SK-N-SH (cell line): ENCODE measurements around the gene ADORA3. TPM values are rescaled to one million over a fixed set of nuclear protein-coding genes. Genes with fewer than 3 reads are reported as not detected.

Experiments used
- CTCF ChIA-PET: fragments of 300-600, 350-600 bp; formaldehyde crosslinking; extraction: SDS; loops from one replicate; lab custom pipeline; 2021; lab: Yijun Ruan, JAX
- POLR2A ChIA-PET: fragments of 350-600 bp; sonication (Branson Sonifier 250); formaldehyde crosslinking; extraction: SDS; loops from one replicate; lab custom pipeline; 2020; ENCODE audit warnings: antibody characterized with exemption, inconsistent platforms; lab: Yijun Ruan, JAX
- DNase-seq: peaks from one replicate; pipeline ENCODE4 v3.0.0; 2012
- H2AFZ ChIP-seq: fragments of 200-600 bp; sonication (generic); 2 replicates; pipeline ENCODE4 v1.8.1; 2016; ENCODE audit warnings: antibody characterized with exemption, mild to moderate bottlenecking, low read depth
- H3F3A ChIP-seq: fragments of 200-600 bp; sonication (generic); replicated peaks from 2 replicates; pipeline ENCODE3; 2016; ENCODE audit warnings: antibody characterized with exemption, mild to moderate bottlenecking; ENCODE audit not compliant: insufficient read depth
- H3K27ac ChIP-seq, 2 experiments: fragments of 200-500 bp in 1 of 2; fragments of 200-600 bp in 1 of 2; sonication (Bioruptor generic) in 1 of 2; sonication (generic), shearing (Covaris generic) in 1 of 2; 2 replicates each; pipeline versions ENCODE4 v1.5.1 to v1.6.1; 2014 to 2016; ENCODE audit warnings: low read depth in 2 of 2, inconsistent platforms in 1 of 2, low read length in 1 of 2, mild to moderate bottlenecking in 1 of 2, mixed read lengths in 1 of 2
- H3K27me3 ChIP-seq: fragments of 200-600 bp; sonication (generic), shearing (Covaris generic); 2 replicates; pipeline ENCODE4 v1.6.1; 2016; ENCODE audit warnings: mixed run types; ENCODE audit not compliant: insufficient read depth
- H3K36me3 ChIP-seq, 2 experiments: fragments of 200-500 bp in 1 of 2; fragments of 200-600 bp in 1 of 2; sonication (Bioruptor generic) in 1 of 2; sonication (generic) in 1 of 2; replicated peaks in 1 of 2; 2 replicates each; pipeline versions ENCODE3 to v1.5.1; 2014 to 2016; ENCODE audit warnings: low read length in 1 of 2, mild to moderate bottlenecking in 1 of 2; ENCODE audit not compliant: insufficient read depth in 2 of 2, control insufficient read depth in 1 of 2
- H3K4me1 ChIP-seq, 2 experiments: fragments of 200-500 bp in 1 of 2; fragments of 200-600 bp in 1 of 2; sonication (Bioruptor generic) in 1 of 2; sonication (generic), shearing (Covaris generic) in 1 of 2; 2 replicates each; pipeline versions ENCODE4 v1.5.1 to v1.6.1; 2014 to 2016; ENCODE audit warnings: low read depth in 1 of 2, low read length in 1 of 2, mixed run types in 1 of 2; ENCODE audit not compliant: insufficient read depth in 2 of 2, control insufficient read depth in 1 of 2
- H3K4me2 ChIP-seq: fragments of 200-600 bp; sonication (generic), shearing (Covaris generic); 2 replicates; pipeline ENCODE4 v1.6.1; 2017; ENCODE audit warnings: mixed run types
- H3K4me3 ChIP-seq, 2 experiments: fragments of 200-500 bp in 1 of 2; fragments of 200-600 bp in 1 of 2; sonication (Bioruptor generic) in 1 of 2; sonication (generic), shearing (Covaris generic) in 1 of 2; 2 replicates each; pipeline versions ENCODE4 v1.5.1 to v1.8.1; 2014 to 2016; ENCODE audit warnings: low read depth in 2 of 2, inconsistent platforms in 1 of 2, low read length in 1 of 2, mild to moderate bottlenecking in 1 of 2, mixed read lengths in 1 of 2, moderate library complexity in 1 of 2
- H3K79me2 ChIP-seq: fragments of 200-600 bp; sonication (generic); 2 replicates; pipeline ENCODE4 v1.8.1; 2017; ENCODE audit warnings: mild to moderate bottlenecking; ENCODE audit not compliant: insufficient read depth
- H3K9ac ChIP-seq: fragments of 200-600 bp; sonication (generic); 2 replicates; pipeline ENCODE4 v1.6.1; 2017; ENCODE audit warnings: mixed run types
- H3K9me2 ChIP-seq: fragments of 200-600 bp; sonication (generic); 2 replicates; pipeline ENCODE4 v1.6.1; 2017; ENCODE audit warnings: mixed run types
- H3K9me3 ChIP-seq: fragments of 200-600 bp; sonication (generic); 2 replicates; pipeline ENCODE4 v1.6.1; 2017; ENCODE audit warnings: mixed run types, mild to moderate bottlenecking, moderate library complexity
- H4K20me1 ChIP-seq: fragments of 200-600 bp; sonication (generic); 2 replicates; pipeline ENCODE4 v1.6.1; 2017; ENCODE audit warnings: mild to moderate bottlenecking, mixed run types; ENCODE audit not compliant: insufficient read depth
- CHD2 ChIP-seq: fragments of 150-350 bp; IDR thresholded peaks from 2 replicates; pipeline ENCODE4 v1.6.1; 2018; ENCODE audit warnings: low read length; ENCODE audit not compliant: partially characterized antibody
- ELF1 ChIP-seq: IDR thresholded peaks from 2 replicates; pipeline ENCODE4 v1.4.0; 2012
- EP300 ChIP-seq, 2 experiments: IDR thresholded peaks; 2 replicates each; pipeline versions ENCODE4 v1.4.0 to v1.6.1; 2012; ENCODE audit warnings: borderline replicate concordance in 1 of 2, low read depth in 1 of 2, low read length in 1 of 2
- FOXJ3 ChIP-seq: sonication (generic); formaldehyde crosslinking; IDR thresholded peaks from 2 replicates; pipeline ENCODE4 v1.5.1; 2020; ENCODE audit warnings: mild to moderate bottlenecking, missing genetic modification reagents
- FOXM1 ChIP-seq: IDR thresholded peaks from 2 replicates; pipeline ENCODE4 v1.4.0; 2012; ENCODE audit warnings: low read depth, mild to moderate bottlenecking
- MXI1 ChIP-seq: IDR thresholded peaks from 2 replicates; pipeline ENCODE4 v1.6.1; 2012; ENCODE audit warnings: mild to moderate bottlenecking, low read depth, low read length, improper control_type of control experiment
- NRF1 ChIP-seq: IDR thresholded peaks from 2 replicates; pipeline ENCODE4 v1.6.1; 2012; ENCODE audit warnings: low read depth, mild to moderate bottlenecking, low read length
- PBX3 ChIP-seq: IDR thresholded peaks from 2 replicates; pipeline ENCODE4; 2012
- RAD21 ChIP-seq: IDR thresholded peaks from 2 replicates; pipeline ENCODE4 v1.6.1; 2012; ENCODE audit warnings: mild to moderate bottlenecking, low read length
- RCOR1 ChIP-seq: fragments of 150-350 bp; IDR thresholded peaks from 2 replicates; pipeline ENCODE4 v1.6.1; 2017; ENCODE audit warnings: antibody characterized with exemption, low read length
- RFX5 ChIP-seq: IDR thresholded peaks from 2 replicates; pipeline ENCODE4 v1.6.1; 2012; ENCODE audit warnings: mild to moderate bottlenecking, improper control_type of control experiment, low read length
- RXRA ChIP-seq: IDR thresholded peaks from 2 replicates; pipeline ENCODE4 v1.4.0; 2012; ENCODE audit warnings: low read depth, mild to moderate bottlenecking, borderline replicate concordance
- SIN3A ChIP-seq: IDR thresholded peaks from 2 replicates; pipeline ENCODE4 v1.6.1; 2012; ENCODE audit warnings: low read depth, mild to moderate bottlenecking, low read length, moderate library complexity, borderline replicate concordance
- TAF1 ChIP-seq: IDR thresholded peaks from 2 replicates; pipeline ENCODE4 v1.6.1; 2012; ENCODE audit warnings: low read depth, mild to moderate bottlenecking, low read length, moderate library complexity, borderline replicate concordance
- TEAD4 ChIP-seq: IDR thresholded peaks from 2 replicates; pipeline ENCODE4 v1.4.0; 2012; ENCODE audit warnings: mild to moderate bottlenecking, borderline replicate concordance; ENCODE audit not compliant: insufficient read depth
- USF1 ChIP-seq: IDR thresholded peaks from 2 replicates; pipeline ENCODE4 v1.4.0; 2012; ENCODE audit warnings: low read depth, borderline replicate concordance
- YY1 ChIP-seq: IDR thresholded peaks from 2 replicates; pipeline ENCODE4 v1.4.0; 2012; ENCODE audit warnings: low read depth, mild to moderate bottlenecking
- WGBS: methylation state at CpG from one replicate; pipeline ENCODE4 v1.1.6; 2017; ENCODE audit warnings: low lambda C conversion rate; 5-methylcytosine and 5-hydroxymethylcytosine counted together
- polyA plus RNA-seq, 3 experiments: library from polyadenylated mRNA; depleted of rRNA; stranded (reverse); fragments of >200 nt; gene quantifications; 2 replicates each; pipeline ENCODE4 v1.2.3, GENCODE V29; 2012
- TF ChIP-seq, protein P1 (sequence below): fragments of 150-350 bp; IDR thresholded peaks from 2 replicates; pipeline ENCODE4 v1.6.1; 2016; ENCODE audit warnings: mild to moderate bottlenecking, low read depth, low read length
- TF ChIP-seq, protein P2 (sequence below): IDR thresholded peaks from 2 replicates; pipeline ENCODE4 v1.6.1; 2012; ENCODE audit warnings: mild to moderate bottlenecking, low read depth, low read length, moderate library complexity

The ADORA3 gene
- polyA plus RNA-seq, 1 of the 3 experiments (the other 2 are of a cell fraction) = not detected

- no peak overlapping the region for H3K9ac ChIP-seq
- no peaks in the 10 kb centered on the region for H3K9me3 ChIP-seq
- H3K4me3 ChIP-seq = no peak overlapping the region
- H3K4me2 ChIP-seq = no peak overlapping the region
- no peaks in the 10 kb centered on the region for H3K9me2 ChIP-seq
- CTCF ChIA-PET = interaction anchor here (0.7 to 2.3 kb wide), 2 partner anchors 18 to 267 kb away, joined by 3 to 12 read pairs; no protein-coding TSS in a partner anchor
- WGBS = 74% methylated on average over 4 of the region's 4 CpGs
- no peak overlapping the region for H2AFZ ChIP-seq
- H3K79me2 ChIP-seq = no peaks in the 10 kb centered on the region
- POLR2A ChIA-PET = no interaction called here
- no peaks in the 10 kb centered on the region for H4K20me1 ChIP-seq
- no peaks in the 10 kb centered on the region for H3F3A ChIP-seq
- no peaks in the 10 kb centered on the region for H3K27me3 ChIP-seq
- DNase-seq = no peak
- peaks cover 0 to 3% of the 10 kb centered on the region in 2 experiments; a peak in 1 of 4 replicates for H3K4me1 ChIP-seq
- H3K36me3 ChIP-seq = no peaks in the 10 kb centered on the region
- no peak overlapping the region for H3K27ac ChIP-seq
- TF ChIP-seq RFX5 (no peak), CHD2 (no peak), SIN3A (no peak), TEAD4 (no peak), MXI1 (no peak)
Observed at GRCh38 chr1:111489604-111490003, 13.8 kb downstream of the ADORA3 start.

- H3K36me3 ChIP-seq = no peaks in the 10 kb centered on the region
- H3K79me2 ChIP-seq = no peaks in the 10 kb centered on the region
- WGBS = 74% methylated on average over 9 of the region's 9 CpGs
- no peak for DNase-seq
- no peaks in the 10 kb centered on the region for H3K9me3 ChIP-seq
- H3F3A ChIP-seq = no peaks in the 10 kb centered on the region
- ChIA-PET POLR2A (no interaction called here), CTCF (interaction anchor here (1.3 kb wide), 1 partner anchor 19 kb away, joined by 3 read pairs; no protein-coding TSS in a partner anchor)
- no peaks in the 10 kb centered on the region for H3K9me2 ChIP-seq
- H3K9ac ChIP-seq = no peak overlapping the region
- TF ChIP-seq EP300 (IDR thresholded peaks at IDR 0.05; ENCODE audit: borderline replicate concordance in 1 of 2, low read depth in 1 of 2, low read length in 1 of 2) (no peak), PBX3 (no peak), ELF1 (no peak), USF1 (no peak), FOXM1 (no peak), RXRA (no peak), RAD21 (no peak), TAF1 (no peak), FOXJ3 (CRISPR knock-in tag) (no peak), MXI1 (no peak), RCOR1 (no peak), CHD2 (no peak), SIN3A (no peak), NRF1 (no peak), YY1 (no peak)
- TF ChIP-seq, protein P1, sequence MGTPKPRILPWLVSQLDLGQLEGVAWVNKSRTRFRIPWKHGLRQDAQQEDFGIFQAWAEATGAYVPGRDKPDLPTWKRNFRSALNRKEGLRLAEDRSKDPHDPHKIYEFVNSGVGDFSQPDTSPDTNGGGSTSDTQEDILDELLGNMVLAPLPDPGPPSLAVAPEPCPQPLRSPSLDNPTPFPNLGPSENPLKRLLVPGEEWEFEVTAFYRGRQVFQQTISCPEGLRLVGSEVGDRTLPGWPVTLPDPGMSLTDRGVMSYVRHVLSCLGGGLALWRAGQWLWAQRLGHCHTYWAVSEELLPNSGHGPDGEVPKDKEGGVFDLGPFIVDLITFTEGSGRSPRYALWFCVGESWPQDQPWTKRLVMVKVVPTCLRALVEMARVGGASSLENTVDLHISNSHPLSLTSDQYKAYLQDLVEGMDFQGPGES = no peak
- TF ChIP-seq, protein P2, sequence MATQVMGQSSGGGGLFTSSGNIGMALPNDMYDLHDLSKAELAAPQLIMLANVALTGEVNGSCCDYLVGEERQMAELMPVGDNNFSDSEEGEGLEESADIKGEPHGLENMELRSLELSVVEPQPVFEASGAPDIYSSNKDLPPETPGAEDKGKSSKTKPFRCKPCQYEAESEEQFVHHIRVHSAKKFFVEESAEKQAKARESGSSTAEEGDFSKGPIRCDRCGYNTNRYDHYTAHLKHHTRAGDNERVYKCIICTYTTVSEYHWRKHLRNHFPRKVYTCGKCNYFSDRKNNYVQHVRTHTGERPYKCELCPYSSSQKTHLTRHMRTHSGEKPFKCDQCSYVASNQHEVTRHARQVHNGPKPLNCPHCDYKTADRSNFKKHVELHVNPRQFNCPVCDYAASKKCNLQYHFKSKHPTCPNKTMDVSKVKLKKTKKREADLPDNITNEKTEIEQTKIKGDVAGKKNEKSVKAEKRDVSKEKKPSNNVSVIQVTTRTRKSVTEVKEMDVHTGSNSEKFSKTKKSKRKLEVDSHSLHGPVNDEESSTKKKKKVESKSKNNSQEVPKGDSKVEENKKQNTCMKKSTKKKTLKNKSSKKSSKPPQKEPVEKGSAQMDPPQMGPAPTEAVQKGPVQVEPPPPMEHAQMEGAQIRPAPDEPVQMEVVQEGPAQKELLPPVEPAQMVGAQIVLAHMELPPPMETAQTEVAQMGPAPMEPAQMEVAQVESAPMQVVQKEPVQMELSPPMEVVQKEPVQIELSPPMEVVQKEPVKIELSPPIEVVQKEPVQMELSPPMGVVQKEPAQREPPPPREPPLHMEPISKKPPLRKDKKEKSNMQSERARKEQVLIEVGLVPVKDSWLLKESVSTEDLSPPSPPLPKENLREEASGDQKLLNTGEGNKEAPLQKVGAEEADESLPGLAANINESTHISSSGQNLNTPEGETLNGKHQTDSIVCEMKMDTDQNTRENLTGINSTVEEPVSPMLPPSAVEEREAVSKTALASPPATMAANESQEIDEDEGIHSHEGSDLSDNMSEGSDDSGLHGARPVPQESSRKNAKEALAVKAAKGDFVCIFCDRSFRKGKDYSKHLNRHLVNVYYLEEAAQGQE = no peak
- H3K4me2 ChIP-seq = no peak overlapping the region
- H2AFZ ChIP-seq = no peak overlapping the region
- H3K27ac ChIP-seq = no peak overlapping the region
- H3K4me1 ChIP-seq = peaks cover 0 to 3% of the 10 kb centered on the region in 2 experiments; a peak in 1 of 4 replicates
- no peak overlapping the region for H3K4me3 ChIP-seq
- H3K27me3 ChIP-seq = no peaks in the 10 kb centered on the region
- no peaks in the 10 kb centered on the region for H4K20me1 ChIP-seq
Observed at GRCh38 chr1:111488669-111489068, 14.8 kb downstream of the ADORA3 start.
